Keratinocyte (primary cell): ENCODE results near the gene CSNK2A1. TPM values are rescaled to one million over a fixed set of nuclear protein-coding genes. Genes with fewer than 3 reads are reported as not detected.

Experiments
- DNase-seq: peaks from one replicate; pipeline ENCODE4 v3.0.0-alpha.2; 2011; ENCODE audit warnings: low read depth, missing footprints, low spot score
- FAIRE-seq: peaks from 2 replicates; lab custom pipeline; 2011; peaks lifted over from hg19 to GRCh38; lab: Jason Lieb, UNC
- H2AFZ ChIP-seq: 2 replicates; pipeline ENCODE4 v1.6.0; 2012; ENCODE audit warnings: low read length, control low read depth, inconsistent platforms; ENCODE audit not compliant: control insufficient read depth
- H3K27ac ChIP-seq: 2 replicates; pipeline ENCODE4 v1.5.1; 2011; ENCODE audit warnings: low read length; ENCODE audit not compliant: control insufficient read depth, insufficient read depth
- H3K27me3 ChIP-seq: 3 replicates; pipeline ENCODE4 v1.6.0; 2011; ENCODE audit warnings: low read length; ENCODE audit not compliant: control insufficient read depth, insufficient read depth; ENCODE audit errors: extremely low read depth
- H3K36me3 ChIP-seq, 2 experiments: 2 replicates in 1 of 2; 3 replicates in 1 of 2; pipeline ENCODE4 v1.5.1; 2011; ENCODE audit warnings: low read length in 2 of 2, mild to moderate bottlenecking in 1 of 2; ENCODE audit not compliant: control insufficient read depth in 2 of 2, insufficient read depth in 2 of 2; ENCODE audit errors: extremely low read depth in 1 of 2
- H3K4me1 ChIP-seq: 3 replicates; pipeline ENCODE4 v1.5.1; 2011; ENCODE audit warnings: low read length; ENCODE audit not compliant: control insufficient read depth, insufficient read depth; ENCODE audit errors: extremely low read depth
- H3K4me2 ChIP-seq: 3 replicates; pipeline ENCODE4 v1.6.0; 2011; ENCODE audit warnings: low read depth, low read length; ENCODE audit not compliant: control insufficient read depth, insufficient read depth; ENCODE audit errors: extremely low read depth
- H3K4me3 ChIP-seq, 3 experiments: fragments of 200-600 bp in 1 of 3; sonication (generic) in 1 of 3; 2 replicates in 2 of 3; 3 replicates in 1 of 3; pipeline ENCODE4 v1.5.1; 2011 to 2016; ENCODE audit warnings: low read length in 3 of 3, mild to moderate bottlenecking in 3 of 3, control low read depth in 2 of 3, inconsistent platforms in 1 of 3, low read depth in 1 of 3, mixed read lengths in 1 of 3, mixed run types in 1 of 3, moderate library complexity in 1 of 3; ENCODE audit not compliant: control insufficient read depth in 2 of 3, insufficient read depth in 2 of 3; ENCODE audit errors: extremely low read depth in 1 of 3
- H3K79me2 ChIP-seq: 2 replicates; pipeline ENCODE4 v1.6.0; 2012; ENCODE audit warnings: low read length; ENCODE audit not compliant: control insufficient read depth, insufficient read depth
- H3K9ac ChIP-seq: 3 replicates; pipeline ENCODE4 v1.6.0; 2011; ENCODE audit warnings: low read length; ENCODE audit not compliant: control insufficient read depth, insufficient read depth; ENCODE audit errors: extremely low read depth
- H3K9me1 ChIP-seq: 3 replicates; pipeline ENCODE4 v1.6.0; 2011; ENCODE audit warnings: low read length; ENCODE audit not compliant: control insufficient read depth, insufficient read depth; ENCODE audit errors: extremely low read depth
- H3K9me3 ChIP-seq: 2 replicates; pipeline ENCODE4 v1.5.1; 2012; ENCODE audit warnings: low read depth, low read length; ENCODE audit not compliant: control insufficient read depth
- H4K20me1 ChIP-seq: 3 replicates; pipeline ENCODE4 v1.6.0; 2011; ENCODE audit warnings: low read length; ENCODE audit not compliant: control insufficient read depth, insufficient read depth; ENCODE audit errors: extremely low read depth
- EZH2 ChIP-seq: IDR thresholded peaks from one replicate; pipeline ENCODE4 v1.6.1; 2012; ENCODE audit warnings: inconsistent platforms, mild to moderate bottlenecking, low read length, moderate library complexity
- dilution Hi-C: fragments of 300-500 bp; cut with MboI; formaldehyde crosslinking; loops from one replicate; pipeline ENCODE4 v1.7.0; 2020; ENCODE audit warnings: low sequenced_read_pairs; ENCODE audit not compliant: extremely low pct_ligation_motif_present
- polyA plus RNA-seq, 5 experiments: library from polyadenylated mRNA; depleted of rRNA in 3 of 5; stranded (reverse) in 3 of 5; stranded (forward) in 1 of 5; unstranded in 1 of 5; fragments of >200 nt; gene quantifications; 1 replicate in 1 of 5; 2 replicates in 3 of 5; 3 replicates in 1 of 5; pipeline versions ENCODE4 v1.2.1 to v1.2.3, GENCODE V29; 2011 to 2012; ENCODE audit warnings: missing spikeins in 2 of 5, low read depth in 1 of 5, low replicate concordance in 1 of 5
- TF ChIP-seq, protein P1 (sequence below), 3 experiments: IDR thresholded peaks in 1 of 3; conservative IDR thresholded peaks in 1 of 3; optimal IDR thresholded peaks in 1 of 3; 2 replicates in 2 of 3; 3 replicates in 1 of 3; pipeline versions ENCODE3 to v1.5.1; 2011; ENCODE audit warnings: low read length in 3 of 3, mild to moderate bottlenecking in 3 of 3, moderate library complexity in 2 of 3, control low read depth in 1 of 3, inconsistent platforms in 1 of 3; ENCODE audit not compliant: insufficient read depth in 2 of 3; ENCODE audit errors: extremely low read depth in 1 of 3

Gene CSNK2A1
- polyA plus RNA-seq, 1 donor (not counting 4 experiments of a cell fraction or from before 2014, with no cell fraction given), result 122 TPM

DNA sequence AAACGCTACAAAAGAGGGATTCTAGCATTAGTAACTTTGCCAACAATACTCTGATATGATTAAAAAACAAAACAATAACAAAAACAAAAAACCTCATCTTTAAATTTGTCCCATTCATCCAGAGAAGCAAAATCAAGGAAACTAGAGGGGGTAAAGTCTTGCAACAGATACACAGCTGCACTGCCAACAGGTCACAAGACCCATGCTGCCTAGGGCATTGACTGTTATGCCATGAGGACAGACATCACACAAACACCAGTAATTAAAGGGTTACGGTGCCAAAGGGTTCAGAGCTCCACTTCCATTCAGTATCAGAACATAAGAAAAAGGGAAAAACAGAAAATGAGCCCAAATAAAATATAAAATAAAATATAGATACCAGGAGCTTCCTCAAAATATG lies 82.9 kb downstream of the CSNK2A1 start:
- H3K9ac ChIP-seq, result peak overlapping the region; percentile 24
- H3K9me1 ChIP-seq, result peaks cover 2% of the 10 kb centered on the region
- H3K36me3 ChIP-seq, result no peaks in the 10 kb centered on the region
- no peak overlapping the region for H2AFZ ChIP-seq
- H3K9me3 ChIP-seq, result no peaks in the 10 kb centered on the region
- peak overlapping the region; percentile 81 for H3K4me2 ChIP-seq
- H3K4me1 ChIP-seq, result peaks cover 21% of the 10 kb centered on the region
- H3K27ac ChIP-seq, result peak overlapping the region; percentile 82
- peaks cover 59% of the 10 kb centered on the region for H3K79me2 ChIP-seq
- DNase-seq, result no peak
- dilution Hi-C loops, result no loop called here
- H4K20me1 ChIP-seq, result peaks cover 3% of the 10 kb centered on the region
- TF ChIP-seq, protein P1, sequence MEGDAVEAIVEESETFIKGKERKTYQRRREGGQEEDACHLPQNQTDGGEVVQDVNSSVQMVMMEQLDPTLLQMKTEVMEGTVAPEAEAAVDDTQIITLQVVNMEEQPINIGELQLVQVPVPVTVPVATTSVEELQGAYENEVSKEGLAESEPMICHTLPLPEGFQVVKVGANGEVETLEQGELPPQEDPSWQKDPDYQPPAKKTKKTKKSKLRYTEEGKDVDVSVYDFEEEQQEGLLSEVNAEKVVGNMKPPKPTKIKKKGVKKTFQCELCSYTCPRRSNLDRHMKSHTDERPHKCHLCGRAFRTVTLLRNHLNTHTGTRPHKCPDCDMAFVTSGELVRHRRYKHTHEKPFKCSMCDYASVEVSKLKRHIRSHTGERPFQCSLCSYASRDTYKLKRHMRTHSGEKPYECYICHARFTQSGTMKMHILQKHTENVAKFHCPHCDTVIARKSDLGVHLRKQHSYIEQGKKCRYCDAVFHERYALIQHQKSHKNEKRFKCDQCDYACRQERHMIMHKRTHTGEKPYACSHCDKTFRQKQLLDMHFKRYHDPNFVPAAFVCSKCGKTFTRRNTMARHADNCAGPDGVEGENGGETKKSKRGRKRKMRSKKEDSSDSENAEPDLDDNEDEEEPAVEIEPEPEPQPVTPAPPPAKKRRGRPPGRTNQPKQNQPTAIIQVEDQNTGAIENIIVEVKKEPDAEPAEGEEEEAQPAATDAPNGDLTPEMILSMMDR (optimal IDR thresholded peaks at IDR 0.05 in 1 of 3, IDR thresholded peaks at IDR 0.05 in 1 of 3, conservative IDR thresholded peaks at IDR 0.05 in 1 of 3; ENCODE audit: extremely low read depth in 1 of 3, insufficient read depth in 2 of 3, low read length in 3 of 3), result no peak
- TF ChIP-seq EZH2, result no peak
- no peaks in the 10 kb centered on the region for H3K27me3 ChIP-seq
- peak; percentile 73 for FAIRE-seq
- peak overlapping the region in 2 of 3 experiments; percentile 79 to 93 for H3K4me3 ChIP-seq

DNA sequence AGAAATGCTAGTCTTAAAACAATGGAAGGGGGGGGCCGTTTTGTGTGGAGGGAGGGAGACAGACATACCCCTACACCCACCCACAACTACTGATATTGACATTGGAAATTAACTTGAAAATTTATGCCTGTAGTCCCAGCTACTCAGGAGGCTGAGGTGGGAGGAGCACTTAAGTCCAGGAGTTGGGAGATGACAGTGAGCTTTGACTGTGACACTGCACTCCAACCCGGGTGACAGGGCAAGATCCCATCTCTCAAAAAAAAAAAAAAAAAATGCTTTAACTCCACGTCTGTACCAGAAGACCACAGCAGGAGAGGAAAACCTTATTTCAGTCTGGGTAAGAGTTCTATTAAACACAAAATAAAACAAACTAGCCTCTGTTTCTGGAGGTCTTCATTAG lies 83.4 kb downstream of the CSNK2A1 start:
- H3K4me3 ChIP-seq, result peak overlapping the region in 1 of 3 experiments; percentile 79
- H3K9me3 ChIP-seq, result no peaks in the 10 kb centered on the region
- TF ChIP-seq, protein P1 (optimal IDR thresholded peaks at IDR 0.05 in 1 of 3, IDR thresholded peaks at IDR 0.05 in 1 of 3, conservative IDR thresholded peaks at IDR 0.05 in 1 of 3; ENCODE audit: extremely low read depth in 1 of 3, insufficient read depth in 2 of 3, low read length in 3 of 3), result no peak
- no peak for TF ChIP-seq EZH2
- peak overlapping the region; percentile 24 for H3K9ac ChIP-seq
- dilution Hi-C loops, result no loop called here
- peaks cover 3% of the 10 kb centered on the region for H4K20me1 ChIP-seq
- peak overlapping the region; percentile 81 for H3K4me2 ChIP-seq
- H2AFZ ChIP-seq, result no peak overlapping the region
- FAIRE-seq, result no peak
- no peaks in the 10 kb centered on the region for H3K36me3 ChIP-seq
- H3K27me3 ChIP-seq, result no peaks in the 10 kb centered on the region
- peak overlapping the region; percentile 82 for H3K27ac ChIP-seq
- H3K79me2 ChIP-seq, result peaks cover 61% of the 10 kb centered on the region
- peaks cover 2% of the 10 kb centered on the region for H3K9me1 ChIP-seq
- no peak for DNase-seq
- H3K4me1 ChIP-seq, result peaks cover 21% of the 10 kb centered on the region
